Measurements from ENCODE around the gene AURKB. TPM values are rescaled to one million over a fixed set of nuclear protein-coding genes. Genes with fewer than 3 reads are reported as not detected.
"Not testable (repeated sequence)": the region's sequence is repeated elsewhere in the genome, so short reads cannot be mapped to it uniquely, and the experiment has no call there.

The AURKB gene
- total RNA-seq, 1 experiment from 2014 or later: 89.4 TPM

GRCh38 chr17:8253801-8254200 is 43.4 kb upstream of the AURKB start:
- ChIA-PET CTCF (interaction anchor here (1.0 kb wide), 1 partner anchor 47 kb away, joined by 4 read pairs; no protein-coding TSS in a partner anchor), POLR2A (interaction anchor here (1.5 kb wide), 1 partner anchor 41 kb away, joined by 3 read pairs; the partner anchor contains the start of gene SLC25A35)
- Histone ChIP-seq H3K4me1 (no peaks in the 10 kb centered on the region), H3K9me3 (no peaks in the 10 kb centered on the region), H3K27me3 (replicated peaks; ENCODE audit: control insufficient read depth, insufficient read depth, low read length) (no peaks in the 10 kb centered on the region), H3K4me3 (ENCODE audit: low read depth, low read length) (no peak overlapping the region), H3K36me3 (ENCODE audit: control insufficient read depth, insufficient read depth, low read length) (no peaks in the 10 kb centered on the region)
- Mint-ChIP-seq H3K36me3 (ENCODE audit: insufficient read depth, unreplicated experiment) (peaks cover 25% of the 10 kb centered on the region), H3K4me3 (ENCODE audit: unreplicated experiment) (no peak overlapping the region), H3K9me3 (ENCODE audit: unreplicated experiment) (no peaks in the 10 kb centered on the region), H3K27ac (ENCODE audit: unreplicated experiment) (no peak overlapping the region), H3K27me3 (ENCODE audit: insufficient read depth, unreplicated experiment) (no peaks in the 10 kb centered on the region), H3K4me1 (ENCODE audit: low read depth, unreplicated experiment) (peaks cover 9% of the 10 kb centered on the region)
- DNase-seq: peak in 1 of 2 experiments; percentile 47
- peak; percentile 22 to 51 for TF ChIP-seq CTCF (IDR thresholded peaks at IDR 0.05; ENCODE audit: insufficient read depth in 1 of 2, low read depth in 1 of 2, low read length in 1 of 2, severe bottlenecking in 1 of 2, unreplicated experiment in 1 of 2)
- intact Hi-C loops (cut with micrococcal nuclease; ENCODE audit: unreplicated experiment): loop anchor here (1.0 kb wide), 1 partner anchor 46 kb away; no protein-coding TSS in a partner anchor
- no TSS peak for BruUV-seq (replicated peaks)

GRCh38 chr17:8251411-8251810 is 41.0 kb upstream of the AURKB start:
- H3K36me3 Mint-ChIP-seq (ENCODE audit: insufficient read depth, unreplicated experiment): peaks cover 37% of the 10 kb centered on the region
- H3K27ac Mint-ChIP-seq (ENCODE audit: unreplicated experiment); DNase-seq; intact Hi-C loops (cut with micrococcal nuclease; ENCODE audit: unreplicated experiment); H3K36me3 ChIP-seq (ENCODE audit: control insufficient read depth, insufficient read depth, low read length); H3K4me3 Mint-ChIP-seq (ENCODE audit: unreplicated experiment); H3K4me3 ChIP-seq (ENCODE audit: low read depth, low read length); CTCF ChIA-PET; H3K27me3 Mint-ChIP-seq (ENCODE audit: insufficient read depth, unreplicated experiment); H3K4me1 Mint-ChIP-seq (ENCODE audit: low read depth, unreplicated experiment); H3K4me1 ChIP-seq; H3K9me3 Mint-ChIP-seq (ENCODE audit: unreplicated experiment); BruUV-seq (replicated peaks); H3K9me3 ChIP-seq; H3K27me3 ChIP-seq (replicated peaks; ENCODE audit: control insufficient read depth, insufficient read depth, low read length): not testable (repeated sequence)
- POLR2A ChIA-PET: interaction anchor here (0.7 kb wide), 1 partner anchor 43 kb away, joined by 4 read pairs; no protein-coding TSS in a partner anchor

- Mint-ChIP-seq H3K4me1 (ENCODE audit: low read depth, unreplicated experiment) (peaks cover 9% of the 10 kb centered on the region), H3K9me3 (ENCODE audit: unreplicated experiment) (no peaks in the 10 kb centered on the region), H3K27me3 (ENCODE audit: insufficient read depth, unreplicated experiment) (no peaks in the 10 kb centered on the region), H3K4me3 (ENCODE audit: unreplicated experiment) (peak overlapping the region; percentile 98), H3K36me3 (ENCODE audit: insufficient read depth, unreplicated experiment) (peaks cover 26% of the 10 kb centered on the region), H3K27ac (ENCODE audit: unreplicated experiment) (peak overlapping the region; percentile 96)
- intact Hi-C loops (cut with micrococcal nuclease; ENCODE audit: unreplicated experiment): no loop called here
- CTCF ChIA-PET: no interaction called here
- Histone ChIP-seq H3K4me3 (ENCODE audit: low read depth, low read length) (peak overlapping the region; percentile 61), H3K9me3 (no peaks in the 10 kb centered on the region), H3K36me3 (ENCODE audit: control insufficient read depth, insufficient read depth, low read length) (no peaks in the 10 kb centered on the region), H3K4me1 (no peaks in the 10 kb centered on the region), H3K27me3 (replicated peaks; ENCODE audit: control insufficient read depth, insufficient read depth, low read length) (no peaks in the 10 kb centered on the region)
- DNase-seq: no peak
- no peak for TF ChIP-seq CTCF (IDR thresholded peaks at IDR 0.05; ENCODE audit: insufficient read depth in 1 of 2, low read depth in 1 of 2, low read length in 1 of 2, severe bottlenecking in 1 of 2, unreplicated experiment in 1 of 2)
- POLR2A ChIA-PET: interaction anchor here (0.7 to 0.8 kb wide), 2 partner anchors 39 to 133 kb away, joined by 3 to 4 read pairs; partner anchors contain the start of gene RANGRF
- no TSS peak for BruUV-seq (replicated peaks)
These were observed 39.5 kb upstream of the AURKB start for GRCh38 chr17:8249621-8250500.
